ENCODE measurements around the gene CCDC141. TPM values are rescaled to one million over a fixed set of nuclear protein-coding genes. Genes with fewer than 3 reads are reported as not detected.
"Not testable (repeated sequence)": the region's sequence is repeated elsewhere in the genome, so short reads cannot be mapped to it uniquely, and the experiment has no call there.

The CCDC141 gene
- polyA plus RNA-seq, 3 donors from 2014 or later, result 0.69 to 1.5 TPM; not detected in 1

DNA sequence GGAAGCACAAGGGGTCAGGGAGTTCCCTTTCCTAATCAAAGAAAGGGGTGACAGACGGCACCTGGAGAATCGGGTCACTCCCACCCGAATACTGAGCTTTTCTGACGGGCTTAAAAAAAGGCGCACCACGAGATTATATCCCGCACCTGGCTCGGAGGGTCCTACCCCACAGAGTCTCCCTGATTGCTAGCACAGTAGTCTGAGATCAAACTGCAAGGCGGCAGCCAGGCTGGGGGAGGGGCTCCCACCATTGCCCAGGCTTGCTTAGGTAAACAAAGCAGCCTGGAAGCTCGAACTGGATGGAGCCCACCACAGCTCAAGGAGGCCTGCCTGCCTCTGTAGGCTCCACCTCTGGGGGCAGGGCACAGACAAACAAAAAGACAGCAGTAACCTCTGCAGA is 67.3 kb downstream of the CCDC141 start:
- H3K27me3 Mint-ChIP-seq (ENCODE audit: low read depth in 3 of 3); H3K9me3 Mint-ChIP-seq; DNase-seq; H3K27ac Mint-ChIP-seq; H3K4me3 Mint-ChIP-seq; H3K36me3 Mint-ChIP-seq; H3K4me1 Mint-ChIP-seq: not testable (repeated sequence)

DNA sequence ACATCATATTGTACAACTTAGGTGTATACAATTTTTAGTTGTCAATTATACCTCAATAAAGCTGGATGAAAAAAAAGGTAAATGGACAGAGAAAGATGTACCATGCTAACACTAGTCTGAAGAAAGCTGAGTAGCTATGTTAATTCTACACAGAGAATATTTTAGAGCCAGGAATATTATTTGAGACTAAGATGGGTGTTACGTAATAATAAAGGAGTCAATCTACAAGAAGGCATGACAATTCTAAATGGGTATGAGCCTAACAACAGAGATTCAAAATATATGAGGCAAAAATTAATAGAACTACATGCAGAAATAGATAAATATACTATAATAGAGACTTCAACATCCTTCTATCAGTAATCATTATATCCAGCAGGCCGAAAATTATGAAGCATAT is 69.1 kb downstream of the CCDC141 start:
- H3K4me1 Mint-ChIP-seq, result no peaks in the 10 kb centered on the region
- H3K27ac Mint-ChIP-seq, result no peak overlapping the region
- H3K36me3 Mint-ChIP-seq, result peaks cover 0 to 4% (median 0%) of the 10 kb centered on the region in 3 donors
- DNase-seq, result no peak
- no peak overlapping the region for H3K4me3 Mint-ChIP-seq
- H3K27me3 Mint-ChIP-seq (ENCODE audit: low read depth in 3 of 3), result no peaks in the 10 kb centered on the region
- H3K9me3 Mint-ChIP-seq, result peaks cover 0 to 4% (median 2%) of the 10 kb centered on the region in 6 donors

DNA sequence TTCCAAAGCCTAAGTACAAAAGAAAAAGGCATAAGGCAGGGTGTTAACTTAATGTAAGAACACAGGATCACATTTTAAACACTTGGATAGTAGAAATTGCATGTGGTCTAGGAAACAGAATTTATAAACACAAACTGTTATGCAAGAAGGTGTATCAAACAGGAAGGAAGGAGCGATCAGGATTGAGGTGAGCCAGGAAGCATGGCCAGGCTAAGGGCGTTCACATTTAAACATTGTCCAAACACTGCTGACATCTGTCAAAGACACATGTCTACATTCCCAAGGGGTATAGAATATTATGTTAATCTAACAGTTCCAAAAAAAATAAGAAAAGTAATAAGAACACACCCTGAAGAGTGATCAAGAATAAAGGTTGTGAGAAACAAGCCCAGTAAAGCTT is 71.3 kb downstream of the CCDC141 start:
- Mint-ChIP-seq H3K27ac (no peak overlapping the region), H3K27me3 (ENCODE audit: low read depth in 3 of 3) (no peaks in the 10 kb centered on the region), H3K9me3 (peaks cover 0 to 4% (median 2%) of the 10 kb centered on the region in 6 donors), H3K4me3 (no peak overlapping the region), H3K36me3 (peaks cover 0 to 4% (median 0%) of the 10 kb centered on the region in 3 donors), H3K4me1 (no peaks in the 10 kb centered on the region)
- DNase-seq, result no peak

DNA sequence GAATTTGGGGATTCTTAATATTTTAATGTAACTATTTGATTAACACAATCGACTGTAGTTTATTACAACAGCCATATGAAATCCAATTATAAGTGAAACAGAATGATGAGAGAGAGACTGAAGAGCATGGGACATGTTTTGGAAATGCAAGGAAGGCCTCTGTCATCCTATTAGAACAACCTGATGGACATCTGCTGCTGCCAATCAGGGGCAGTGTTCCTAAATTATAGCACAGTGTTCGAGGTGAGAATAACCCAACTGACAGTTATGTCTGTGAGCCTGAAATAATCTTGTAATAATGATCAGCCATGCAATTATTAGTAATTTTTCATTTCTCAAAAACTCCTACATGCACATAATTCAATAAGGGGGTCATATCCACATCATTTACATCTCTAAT is 73.6 kb downstream of the CCDC141 start:
- no peak for DNase-seq
- Mint-ChIP-seq H3K9me3 (no peaks in the 10 kb centered on the region), H3K36me3 (peaks cover 0 to 4% (median 0%) of the 10 kb centered on the region in 3 donors), H3K4me3 (no peak overlapping the region), H3K4me1 (no peaks in the 10 kb centered on the region), H3K27ac (no peak overlapping the region), H3K27me3 (ENCODE audit: low read depth in 3 of 3) (no peaks in the 10 kb centered on the region)

DNA sequence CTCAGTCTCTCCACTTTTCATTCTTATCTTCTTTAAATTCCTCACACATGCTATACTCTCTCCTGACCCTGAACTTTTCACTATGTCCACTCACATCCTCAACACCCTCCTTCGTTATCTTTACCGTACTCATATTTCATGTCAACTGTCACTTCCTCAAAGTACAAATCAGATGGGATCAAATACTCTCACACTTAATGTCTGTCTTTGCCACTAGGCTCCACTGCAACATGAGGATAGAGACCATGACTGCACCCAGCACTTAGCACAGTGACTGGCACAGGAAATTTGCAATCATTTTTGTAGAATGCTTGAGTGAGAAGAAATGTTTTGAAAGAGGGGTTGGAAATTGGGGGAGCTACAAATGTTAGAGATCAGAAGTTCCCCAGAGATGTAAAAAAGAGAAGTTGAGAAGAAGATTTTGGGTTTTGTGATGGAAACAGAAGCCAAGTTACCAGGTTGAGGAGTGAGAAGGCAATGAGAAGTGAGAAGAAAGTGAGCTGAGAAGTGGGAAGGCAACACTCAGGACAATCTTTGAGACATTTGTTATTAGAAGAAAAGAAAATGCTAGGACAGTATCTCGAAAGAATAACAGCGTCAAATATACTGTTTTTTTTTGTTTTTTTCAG is 87.0 kb downstream of the CCDC141 start:
- H3K9me3 Mint-ChIP-seq, result peaks cover 0 to 2% (median 0%) of the 10 kb centered on the region in 6 donors
- no peaks in the 10 kb centered on the region for H3K4me1 Mint-ChIP-seq
- no peak for DNase-seq
- H3K27ac Mint-ChIP-seq, result no peak overlapping the region
- no peak overlapping the region for H3K4me3 Mint-ChIP-seq
- no peaks in the 10 kb centered on the region for H3K36me3 Mint-ChIP-seq
- no peaks in the 10 kb centered on the region for H3K27me3 Mint-ChIP-seq (ENCODE audit: low read depth in 3 of 3)

DNA sequence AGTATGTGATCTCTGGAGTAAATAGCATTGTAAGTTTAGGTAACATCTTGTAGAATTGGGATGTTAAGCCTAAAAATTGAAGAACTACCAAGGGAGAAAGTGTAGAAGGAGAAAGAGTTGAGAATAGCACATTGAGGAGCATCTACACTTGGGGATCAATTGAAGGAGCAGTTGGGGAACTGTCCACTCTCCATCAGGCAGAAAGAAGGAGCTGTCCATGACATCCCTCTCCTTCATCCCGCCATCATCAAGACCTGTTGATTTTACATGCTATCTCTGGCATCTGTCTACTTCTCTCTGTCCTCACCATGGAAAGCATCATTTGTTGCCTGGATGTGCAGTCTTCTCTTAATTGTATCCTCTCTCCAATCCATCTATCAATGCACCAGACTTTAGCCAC is 87.8 kb downstream of the CCDC141 start:
- Mint-ChIP-seq H3K27ac (no peak overlapping the region), H3K4me3 (no peak overlapping the region), H3K36me3 (no peaks in the 10 kb centered on the region)

DNA sequence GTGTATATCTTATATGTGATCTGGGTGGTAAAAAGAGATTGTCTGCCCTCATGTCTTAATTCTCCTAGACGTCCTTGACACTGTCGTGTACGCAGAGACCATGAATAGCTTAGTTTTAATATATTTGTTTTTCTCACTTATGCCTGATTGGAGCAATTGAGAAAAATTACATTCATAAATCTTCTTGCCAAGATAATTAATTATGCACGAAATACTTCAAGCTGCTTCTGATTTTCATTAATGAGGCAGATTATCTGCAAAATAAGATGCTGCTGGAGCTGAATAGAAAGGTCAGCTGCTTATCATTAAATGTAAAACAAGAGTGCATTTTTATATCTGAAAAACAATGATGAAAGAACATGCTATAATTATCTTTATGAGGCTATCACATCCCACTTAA is 95.9 kb downstream of the CCDC141 start:
- H3K36me3 Mint-ChIP-seq, result no peaks in the 10 kb centered on the region
- H3K27me3 Mint-ChIP-seq (ENCODE audit: low read depth in 3 of 3), result no peaks in the 10 kb centered on the region
- no peak for DNase-seq
- H3K4me1 Mint-ChIP-seq, result peaks cover 0 to 8% of the 10 kb centered on the region in 2 donors
- no peaks in the 10 kb centered on the region for H3K9me3 Mint-ChIP-seq
- no peak overlapping the region for H3K27ac Mint-ChIP-seq
- H3K4me3 Mint-ChIP-seq, result no peak overlapping the region

More for the DNA sequence above, 87.8 kb downstream of the CCDC141 start:
- H3K4me1 Mint-ChIP-seq, result no peaks in the 10 kb centered on the region
- DNase-seq, result no peak
- H3K27me3 Mint-ChIP-seq (ENCODE audit: low read depth in 3 of 3), result no peaks in the 10 kb centered on the region
- peaks cover 0 to 2% (median 0%) of the 10 kb centered on the region in 6 donors for H3K9me3 Mint-ChIP-seq

DNA sequence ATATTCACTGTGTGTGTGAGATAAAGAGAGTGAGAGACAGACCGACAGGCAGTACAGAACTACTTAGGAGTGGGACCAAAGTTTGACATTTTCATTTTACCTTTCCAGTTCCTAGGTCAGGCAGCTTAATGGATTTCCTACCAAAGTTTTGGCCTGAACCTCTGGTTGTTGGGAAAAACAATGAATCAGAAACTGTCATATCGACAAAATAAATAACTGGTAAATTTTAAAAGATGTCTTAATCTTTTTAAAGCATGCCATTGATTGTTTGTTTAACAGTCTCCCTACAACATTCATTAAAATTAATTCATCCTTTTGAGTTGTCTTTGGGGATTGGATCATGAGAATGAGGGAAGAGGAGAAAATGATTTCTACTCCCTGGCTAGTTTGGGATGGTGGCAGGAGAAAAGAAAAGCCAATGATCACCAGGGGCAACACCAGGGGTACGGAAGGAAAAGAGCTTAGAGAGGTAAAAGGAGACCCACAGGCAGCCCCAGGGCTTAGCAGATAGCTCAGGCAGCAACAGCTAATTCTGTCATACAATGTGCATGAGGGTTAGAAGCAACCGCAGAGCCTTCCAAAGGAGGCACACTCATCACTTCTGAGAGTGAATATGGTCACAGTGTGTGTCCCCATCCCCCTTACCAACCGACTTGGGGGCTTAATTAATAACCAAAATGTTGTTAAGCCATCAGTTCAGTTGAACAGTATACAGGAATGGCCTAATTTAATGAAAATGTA is 98.5 kb downstream of the CCDC141 start:
- H3K4me3 Mint-ChIP-seq, result no peak overlapping the region
- DNase-seq, result no peak
- no peak overlapping the region for H3K27ac Mint-ChIP-seq
- peaks cover 0 to 12% (median 6%) of the 10 kb centered on the region in 6 donors for H3K9me3 Mint-ChIP-seq
- H3K4me1 Mint-ChIP-seq, result peaks cover 0 to 8% of the 10 kb centered on the region in 2 donors
- H3K27me3 Mint-ChIP-seq (ENCODE audit: low read depth in 3 of 3), result no peaks in the 10 kb centered on the region
- H3K36me3 Mint-ChIP-seq, result peaks cover 0 to 12% (median 5%) of the 10 kb centered on the region in 3 donors

DNA sequence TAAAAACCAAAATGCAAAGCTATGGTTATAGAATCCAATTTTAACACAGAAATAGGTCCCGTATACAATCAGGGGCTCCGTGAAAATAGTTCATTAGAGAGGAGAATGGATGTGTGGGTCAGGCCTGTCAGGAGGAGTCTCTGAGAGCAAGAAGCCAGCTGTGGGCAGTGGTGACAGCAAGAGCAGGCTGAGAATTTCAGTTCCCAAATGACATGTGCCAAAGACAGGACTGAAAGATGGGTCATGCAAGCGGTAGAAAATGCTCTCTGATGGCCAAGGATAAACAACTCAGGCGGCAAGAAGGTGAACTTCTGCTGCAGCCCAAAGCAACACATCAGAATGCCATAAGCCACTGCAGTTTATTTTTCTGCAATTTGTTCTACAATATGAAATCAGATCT is 100.4 kb downstream of the CCDC141 start:
- no peak for DNase-seq
- Mint-ChIP-seq H3K36me3 (peaks cover 0 to 12% (median 5%) of the 10 kb centered on the region in 3 donors), H3K27ac (no peak overlapping the region), H3K27me3 (ENCODE audit: low read depth in 3 of 3) (no peaks in the 10 kb centered on the region), H3K4me3 (no peak overlapping the region), H3K4me1 (peaks cover 0 to 8% of the 10 kb centered on the region in 2 donors), H3K9me3 (peaks cover 0 to 12% (median 6%) of the 10 kb centered on the region in 6 donors)

DNA sequence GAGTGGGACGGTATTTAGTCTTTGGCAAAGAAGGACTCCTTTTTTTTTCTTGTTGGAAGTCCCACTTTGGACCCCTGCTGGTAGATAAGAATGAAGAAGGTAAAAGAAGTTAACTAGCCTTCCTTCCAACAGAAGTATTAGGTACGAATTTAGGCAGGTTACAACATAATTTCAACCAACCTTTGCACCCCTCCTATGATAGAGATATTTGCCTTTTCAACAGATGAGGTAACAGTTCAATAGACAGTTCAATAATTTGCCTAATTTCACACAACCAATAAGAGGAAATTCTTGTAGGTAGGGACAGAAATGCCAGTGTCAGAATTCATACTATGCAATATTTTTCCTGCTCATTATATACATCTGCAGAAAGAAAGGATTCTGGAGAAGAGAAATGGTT is 100.8 kb downstream of the CCDC141 start:
- DNase-seq, result no peak
- H3K4me3 Mint-ChIP-seq, result no peak overlapping the region
- peaks cover 0 to 8% of the 10 kb centered on the region in 2 donors for H3K4me1 Mint-ChIP-seq
- H3K27me3 Mint-ChIP-seq (ENCODE audit: low read depth in 3 of 3), result no peaks in the 10 kb centered on the region
- H3K36me3 Mint-ChIP-seq, result peaks cover 0 to 12% (median 5%) of the 10 kb centered on the region in 3 donors
- H3K9me3 Mint-ChIP-seq, result peaks cover 0 to 12% (median 6%) of the 10 kb centered on the region in 6 donors
- H3K27ac Mint-ChIP-seq, result no peak overlapping the region

DNA sequence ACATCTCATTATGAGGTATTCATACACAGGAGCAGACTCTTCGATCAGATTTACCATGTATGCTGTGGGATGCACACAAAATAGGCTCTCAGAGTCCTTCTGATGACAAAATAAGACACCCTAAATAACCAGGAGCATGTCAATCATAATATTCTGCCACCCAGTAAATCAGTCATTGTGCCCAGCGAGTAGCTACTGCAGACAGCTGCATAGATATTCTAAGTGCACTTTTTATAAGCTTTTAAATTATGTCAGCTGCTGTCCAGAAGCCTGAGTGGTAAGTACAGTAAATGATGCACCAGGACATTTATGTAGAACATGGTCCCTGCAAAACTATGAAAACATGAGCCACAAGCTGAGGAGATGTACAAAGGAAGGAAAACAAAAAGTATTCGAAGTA is 102.9 kb downstream of the CCDC141 start:
- Mint-ChIP-seq H3K9me3 (peaks cover 0 to 12% (median 6%) of the 10 kb centered on the region in 6 donors), H3K4me3 (no peak overlapping the region), H3K36me3 (peaks cover 0 to 12% (median 5%) of the 10 kb centered on the region in 3 donors), H3K27me3 (ENCODE audit: low read depth in 3 of 3) (no peaks in the 10 kb centered on the region), H3K27ac (no peak overlapping the region), H3K4me1 (peaks cover 0 to 8% of the 10 kb centered on the region in 2 donors)
- no peak for DNase-seq

DNA sequence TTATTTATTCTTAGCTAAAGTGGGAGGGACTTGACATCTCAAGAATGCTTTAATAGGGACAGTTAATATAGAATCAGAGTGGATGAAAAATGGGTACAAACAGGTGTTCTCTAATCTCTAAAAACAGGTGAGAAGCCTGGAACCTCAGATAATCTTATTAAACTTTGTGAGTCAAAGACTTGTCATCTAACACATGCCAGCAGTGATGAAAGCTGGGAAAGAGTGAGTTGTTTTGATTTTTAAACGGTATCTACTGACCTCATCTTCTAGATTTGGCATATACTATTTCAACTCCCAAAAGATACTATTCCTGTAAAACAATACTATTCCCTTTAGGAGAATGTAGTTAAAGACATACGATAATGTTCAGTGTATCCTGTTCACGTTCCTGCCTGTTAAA is 103.4 kb downstream of the CCDC141 start:
- no peak overlapping the region for H3K4me3 Mint-ChIP-seq
- H3K9me3 Mint-ChIP-seq, result peaks cover 0 to 12% (median 6%) of the 10 kb centered on the region in 6 donors
- no peak for DNase-seq
- H3K36me3 Mint-ChIP-seq, result peaks cover 0 to 12% (median 5%) of the 10 kb centered on the region in 3 donors
- peaks cover 0 to 8% of the 10 kb centered on the region in 2 donors for H3K4me1 Mint-ChIP-seq
- no peaks in the 10 kb centered on the region for H3K27me3 Mint-ChIP-seq (ENCODE audit: low read depth in 3 of 3)
- no peak overlapping the region for H3K27ac Mint-ChIP-seq

DNA sequence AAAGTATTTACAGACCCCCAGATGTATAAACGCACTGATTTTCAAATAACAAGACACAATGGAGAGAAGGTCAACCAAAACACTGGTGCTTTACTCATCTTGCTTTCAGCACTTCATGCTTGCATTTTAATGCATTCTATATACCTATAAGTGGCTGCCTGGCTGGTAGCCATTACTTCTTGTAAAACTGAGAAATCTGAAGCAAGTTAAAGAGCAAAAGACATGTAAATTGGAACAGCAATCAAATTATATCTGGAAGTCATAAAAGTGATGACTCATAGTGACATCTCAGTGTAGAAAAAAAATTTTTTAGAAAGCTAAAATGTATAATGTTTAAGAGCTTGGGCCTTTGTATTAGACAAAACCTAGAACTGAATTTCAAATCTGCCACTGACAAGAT is 106.2 kb downstream of the CCDC141 start:
- Mint-ChIP-seq H3K27ac (no peak overlapping the region), H3K4me1 (no peaks in the 10 kb centered on the region), H3K36me3 (peaks cover 0 to 16% (median 5%) of the 10 kb centered on the region in 3 donors), H3K4me3 (no peak overlapping the region), H3K27me3 (ENCODE audit: low read depth in 3 of 3) (no peaks in the 10 kb centered on the region), H3K9me3 (peaks cover 0 to 12% (median 6%) of the 10 kb centered on the region in 6 donors)
- DNase-seq, result no peak

DNA sequence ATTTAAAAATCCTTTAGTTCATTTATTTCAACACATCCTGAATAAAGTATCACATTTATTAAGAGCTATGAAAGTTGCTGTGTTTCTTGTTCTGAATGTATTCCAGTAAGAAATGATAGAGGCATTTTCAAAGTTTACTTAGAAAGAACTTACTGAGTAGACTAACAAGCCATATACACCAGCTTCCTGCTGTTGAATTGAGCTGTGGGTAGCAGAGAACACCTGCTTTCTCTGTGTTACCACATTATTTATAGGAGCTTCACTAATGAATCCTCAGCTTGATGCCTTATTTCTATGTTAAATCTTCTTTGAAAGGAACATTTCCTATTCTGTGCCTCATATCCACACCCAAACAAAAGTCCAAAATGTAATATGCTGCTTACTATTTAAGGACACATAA is 115.4 kb downstream of the CCDC141 start:
- DNase-seq, result no peak
- Mint-ChIP-seq H3K4me1 (no peaks in the 10 kb centered on the region), H3K9me3 (peaks cover 0 to 6% (median 1%) of the 10 kb centered on the region in 6 donors), H3K4me3 (no peak overlapping the region), H3K36me3 (peaks cover 0 to 16% (median 0%) of the 10 kb centered on the region in 3 donors), H3K27me3 (ENCODE audit: low read depth in 3 of 3) (peaks cover 0 to 7% (median 0%) of the 10 kb centered on the region in 3 donors), H3K27ac (no peak overlapping the region)
